HG03354 (cell line): ENCODE data around the gene NFIX.

ENCODE experiments used
- ATAC-seq: cut with Tn5 transposase; IDR thresholded peaks from one replicate; pipeline ENCODE4 v1.9.1; 2021; ENCODE audit warnings: mild to moderate bottlenecking; ENCODE audit not compliant: unreplicated experiment, poor library complexity, severe bottlenecking

The NFIX gene

DNA sequence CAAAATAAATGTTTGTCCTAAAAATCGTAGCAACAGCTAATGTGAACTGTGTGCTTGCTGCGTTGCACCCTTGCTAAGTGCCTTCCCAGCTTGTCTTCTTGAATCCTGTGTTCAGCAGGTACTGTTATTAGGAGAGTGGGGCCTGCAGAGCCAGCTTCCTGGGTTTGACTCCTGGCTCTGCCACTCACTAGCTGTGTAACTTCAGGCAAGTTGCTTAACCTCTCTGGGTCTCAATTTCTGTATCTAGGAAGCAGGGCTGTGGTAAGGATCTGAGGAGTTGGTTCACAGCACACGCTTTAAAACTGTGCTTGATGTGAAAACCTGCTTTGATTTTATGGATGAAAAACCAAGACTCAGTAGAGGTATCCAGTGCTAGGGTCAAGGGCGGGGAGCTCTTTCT, 10.0 kb downstream of the NFIX start:
- ATAC-seq: no peak

- ATAC-seq: no peak
Measured at GRCh38 chr19:13005861-13006370, 10.6 kb downstream of the NFIX start.

DNA sequence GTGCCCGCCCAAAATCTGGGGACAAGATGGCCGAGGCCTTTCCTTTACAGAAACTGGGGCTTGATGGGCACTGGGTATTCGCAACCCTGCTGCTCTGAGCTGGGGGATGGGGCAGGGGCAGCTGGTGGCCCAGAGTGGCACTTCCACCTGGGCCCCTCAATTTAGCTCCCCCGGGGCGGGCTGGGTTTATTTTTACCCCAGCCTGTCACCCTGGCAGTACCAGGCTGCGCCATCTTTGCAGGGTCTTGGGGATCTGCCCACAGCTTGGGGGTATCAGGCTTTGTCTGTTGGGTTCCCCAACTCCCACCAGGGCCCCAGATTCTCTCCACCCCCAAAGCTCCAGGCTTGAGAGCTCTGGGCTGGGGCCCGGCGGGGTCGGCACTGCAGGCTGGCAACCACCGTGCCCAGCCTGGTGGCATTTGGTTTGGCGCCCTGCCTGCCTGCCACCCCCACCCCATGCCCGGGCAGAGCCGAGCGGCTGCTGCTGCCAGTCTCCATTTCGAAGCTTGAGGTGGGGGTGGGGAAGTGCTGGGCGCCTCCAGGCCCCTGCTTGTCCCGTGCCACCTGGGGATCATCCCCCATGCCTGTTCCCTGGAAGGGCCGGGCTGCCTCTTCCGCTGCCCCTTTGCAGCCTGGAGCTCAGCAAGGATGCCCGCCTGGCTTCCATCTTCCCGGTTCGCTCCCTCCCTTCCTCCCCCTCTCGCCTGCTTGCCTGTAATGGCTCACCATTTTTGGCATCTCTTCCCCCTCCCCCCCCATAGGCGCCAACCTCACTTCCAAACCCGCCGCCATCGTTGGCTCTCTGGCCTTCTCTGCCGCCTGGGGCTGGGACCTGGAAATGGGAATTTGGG, 11.4 kb downstream of the NFIX start:
- ATAC-seq: no peak

- ATAC-seq: no peak
Measured at GRCh38 chr19:13007292-13008045, 12.2 kb downstream of the NFIX start.

DNA sequence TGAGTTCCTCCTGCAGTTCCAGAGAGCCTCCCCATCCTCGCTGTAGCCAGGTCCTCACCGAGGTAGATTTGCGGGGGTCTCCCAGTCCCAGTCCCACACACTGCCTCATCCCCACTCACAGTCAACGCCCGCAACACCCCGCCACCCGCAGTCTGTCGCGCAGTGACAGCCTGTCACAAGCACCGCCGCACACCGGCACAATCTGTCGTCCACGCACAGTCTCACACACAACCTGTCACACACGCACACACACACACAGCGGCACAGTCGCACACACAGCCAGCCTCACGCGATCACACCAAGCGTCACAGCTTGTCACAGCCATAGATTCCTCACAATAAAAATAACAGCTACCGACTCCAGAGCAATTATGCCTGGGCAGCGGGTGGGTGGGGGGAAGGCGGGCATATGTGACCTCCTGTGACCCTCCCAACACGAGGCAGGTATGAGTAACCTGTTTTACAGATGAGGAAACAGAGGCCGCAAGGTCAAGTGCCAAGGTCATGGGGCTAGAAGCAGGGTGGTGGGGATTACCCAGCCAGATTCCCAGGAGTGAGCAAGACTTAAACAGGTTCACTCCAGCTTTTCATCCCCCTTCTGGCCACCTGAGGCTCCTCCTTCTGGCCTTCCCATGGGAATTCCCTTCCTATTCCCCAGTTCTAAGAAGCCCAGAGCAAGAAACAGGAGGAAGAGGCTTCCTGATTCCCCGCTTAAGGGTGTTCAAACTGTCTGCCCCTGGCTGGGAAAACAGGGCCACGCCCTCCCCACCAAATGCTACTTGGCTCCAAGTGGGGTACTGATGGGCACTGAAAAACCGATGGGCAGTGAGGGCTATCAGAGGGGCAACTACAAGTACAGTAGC, 13.9 kb downstream of the NFIX start:
- no peak for ATAC-seq

DNA sequence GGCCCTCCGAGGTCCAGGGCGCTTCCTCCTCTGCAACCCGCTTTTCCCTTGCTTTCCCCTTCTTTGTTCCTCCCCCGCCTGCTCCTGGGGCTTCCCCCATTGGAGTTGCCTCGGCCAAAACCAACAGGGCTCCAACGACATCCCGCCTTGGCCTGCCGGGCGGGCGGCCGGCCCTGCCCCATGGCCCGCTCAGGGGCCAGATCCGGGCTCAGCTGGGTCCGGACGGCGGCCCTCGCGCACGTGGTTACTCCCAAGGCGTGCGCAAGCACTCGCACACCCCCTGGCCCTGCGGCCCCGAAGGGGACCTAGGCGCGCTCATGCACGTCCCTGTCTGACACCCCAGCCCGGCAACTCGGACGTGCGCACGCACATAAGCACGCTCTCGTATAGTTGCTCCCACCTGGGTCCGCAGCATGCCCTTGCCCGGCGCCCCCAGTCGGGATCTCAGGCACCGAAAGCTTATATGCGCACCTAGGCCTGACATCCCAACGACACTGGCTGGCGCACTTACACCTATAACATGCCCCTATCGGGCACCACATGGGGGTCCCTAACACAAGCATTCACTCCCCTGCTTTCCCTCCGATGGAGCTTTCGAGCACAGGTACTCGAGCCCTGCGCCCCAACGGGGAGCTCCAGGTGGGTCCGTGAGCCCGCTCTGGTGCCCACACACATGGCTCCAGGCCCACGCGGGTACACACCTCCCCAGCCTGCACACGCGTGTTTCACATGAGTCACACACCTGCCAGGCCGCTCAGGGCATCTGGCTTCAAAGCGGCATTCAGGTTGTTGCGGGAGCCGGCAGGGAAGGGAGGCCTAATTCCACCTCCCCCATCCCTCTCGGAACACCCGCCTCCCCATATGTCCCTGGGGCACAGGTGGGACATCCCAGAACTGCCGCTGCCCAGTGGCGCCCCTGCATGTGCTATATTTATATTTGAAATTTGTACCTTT, 15.0 kb downstream of the NFIX start:
- ATAC-seq: no peak

DNA sequence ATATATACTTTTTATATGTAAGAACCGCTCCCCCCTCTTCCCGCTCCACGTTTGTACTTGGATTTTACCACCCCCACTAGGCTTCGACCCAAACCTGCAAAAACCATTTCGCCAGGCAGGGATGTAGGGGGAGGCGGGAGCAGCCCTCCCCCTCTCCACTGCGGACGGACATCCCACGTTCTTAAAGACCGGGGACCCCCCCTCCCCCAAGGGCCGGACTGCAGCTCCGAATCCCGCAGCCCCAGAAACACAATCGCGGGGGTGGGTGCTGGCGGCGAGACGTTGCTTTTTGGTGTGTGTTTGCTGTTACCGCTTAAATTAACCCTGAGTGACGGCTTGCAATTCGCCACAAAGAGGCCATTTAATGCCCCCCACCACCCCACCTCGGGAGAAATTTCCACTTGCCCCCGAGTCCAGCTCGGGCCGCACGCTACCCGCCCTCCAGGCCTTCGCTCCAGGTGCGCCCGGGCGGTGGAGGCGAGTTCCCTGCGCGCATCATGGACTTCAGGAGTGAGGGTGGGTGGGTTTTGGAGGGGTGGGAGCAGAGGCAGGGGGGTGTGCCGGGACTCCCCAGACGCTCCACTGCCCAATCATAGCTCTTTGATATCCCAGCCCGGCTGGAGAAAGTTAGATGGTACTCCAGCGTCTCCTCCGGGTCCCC, 15.8 kb downstream of the NFIX start:
- ATAC-seq: no peak

- no peak for ATAC-seq
Measured at GRCh38 chr19:13011653-13012389, 16.5 kb downstream of the NFIX start.

GRCh38 chr19:13012390-13012689, 17.1 kb downstream of the NFIX start:
- no peak for ATAC-seq

GRCh38 chr19:13012690-13013608, 17.7 kb downstream of the NFIX start:
- no peak for ATAC-seq

DNA sequence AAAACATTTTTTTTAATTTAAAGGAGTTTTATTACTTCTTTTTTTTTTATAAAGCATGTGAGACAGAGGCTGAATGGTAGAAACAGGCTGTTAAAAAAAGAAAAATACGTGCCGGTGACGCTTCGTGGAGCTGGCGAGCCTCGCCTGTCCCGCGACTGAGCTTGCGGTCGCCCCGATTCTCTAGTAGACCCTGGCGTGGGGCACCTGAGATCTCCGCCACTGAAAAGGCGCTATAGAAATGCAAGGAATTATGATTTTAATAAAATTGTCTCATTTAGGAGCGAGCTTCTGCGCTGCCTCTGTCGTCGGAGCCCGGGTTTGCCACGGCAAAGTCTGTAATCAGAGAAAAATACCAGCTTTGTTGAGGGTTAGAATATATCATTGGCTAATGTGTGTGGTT, 18.4 kb downstream of the NFIX start:
- ATAC-seq: no peak

DNA sequence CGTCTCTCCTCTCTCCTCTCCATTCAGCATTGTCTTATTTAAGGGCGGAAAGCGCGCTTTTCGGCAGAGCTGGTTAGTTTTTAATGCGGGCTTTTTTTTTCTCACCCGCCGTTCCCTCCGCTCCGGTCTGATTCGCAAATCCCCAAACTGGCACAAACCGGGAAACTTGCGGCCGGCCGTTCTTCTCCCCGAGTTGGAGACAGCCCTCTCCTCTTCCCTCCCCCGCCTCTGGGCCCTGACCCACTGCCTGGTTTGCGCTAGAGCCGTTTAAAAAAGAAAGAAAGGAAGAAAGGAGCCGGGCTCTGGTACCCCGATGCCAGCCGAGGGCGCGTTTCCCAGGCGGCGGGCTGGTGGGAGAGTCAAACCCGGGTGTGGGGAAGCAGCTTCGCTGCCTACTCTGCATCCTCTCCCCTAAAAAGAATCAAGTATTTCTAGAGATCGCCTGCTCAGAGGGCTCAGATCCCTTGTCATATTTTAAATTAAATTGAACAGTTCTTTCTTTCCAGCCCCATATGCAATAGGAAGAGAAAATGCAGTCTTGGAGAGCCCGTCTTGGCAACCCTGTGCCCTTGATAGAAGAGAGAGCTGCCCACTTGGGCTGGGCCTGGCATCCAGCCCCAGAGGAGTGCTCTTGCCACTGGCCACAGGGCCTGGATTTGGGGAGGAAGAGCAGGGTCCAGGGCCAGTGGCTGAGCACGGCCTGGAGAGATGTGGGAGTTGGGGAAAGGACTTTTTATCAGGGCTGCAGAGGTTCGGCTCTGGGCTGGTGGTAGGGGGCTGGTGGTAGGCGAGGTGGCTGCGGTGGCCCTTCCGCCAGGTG, 19.0 kb downstream of the NFIX start:
- no peak for ATAC-seq

- ATAC-seq: no peak
Measured at GRCh38 chr19:13014921-13015280, 19.6 kb downstream of the NFIX start.

GRCh38 chr19:13015361-13016223, 20.3 kb downstream of the NFIX start:
- ATAC-seq: no peak

DNA sequence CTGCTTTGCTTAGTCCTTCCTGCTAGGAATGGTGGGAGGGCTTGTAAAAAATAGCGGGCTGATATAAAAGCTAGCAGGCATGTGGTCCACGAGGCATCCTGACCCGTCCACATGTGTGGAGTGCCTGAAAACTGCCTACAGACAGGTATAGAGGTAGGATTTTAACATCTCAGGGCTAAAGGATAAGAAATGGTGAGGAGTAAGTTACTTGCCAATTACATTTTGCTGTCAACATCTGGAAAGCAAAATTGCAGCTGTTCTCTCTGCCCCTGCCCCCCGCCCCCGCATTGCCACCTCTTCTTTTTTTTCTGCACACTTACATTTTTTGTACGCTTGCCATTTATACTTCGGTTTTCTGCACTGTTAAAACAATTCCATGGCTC, 21.0 kb downstream of the NFIX start:
- ATAC-seq: no peak
